ENCODE results near the gene RFX4.

DNA sequence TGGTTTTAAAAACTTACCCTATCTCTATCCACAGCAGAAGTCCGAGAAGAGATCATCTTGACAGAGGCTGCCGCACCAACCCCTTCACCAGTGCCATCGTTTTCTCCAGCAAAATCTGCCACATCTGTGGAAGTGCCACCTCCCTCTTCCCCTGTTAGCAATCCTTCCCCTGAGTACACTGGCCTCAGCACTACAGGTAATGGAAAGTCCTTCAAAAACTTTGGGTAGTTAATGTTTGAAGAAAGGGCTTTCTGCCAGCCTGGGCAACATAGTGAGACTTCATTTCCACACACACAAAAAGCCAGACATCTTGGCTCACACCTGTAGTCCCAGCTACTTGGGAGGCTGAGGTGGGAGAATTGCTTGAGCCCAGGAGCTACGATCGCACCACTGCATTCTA is 150.1 kb downstream of the RFX4 start:
- TF ChIP-seq CTCF (CRISPR knock-in tag; IDR thresholded peaks at IDR 0.05) = no peak
- TF ChIP-seq ZSCAN29 (CRISPR knock-in tag; conservative IDR thresholded peaks at IDR 0.05) = no peak
- TF ChIP-seq ZFX (CRISPR knock-in tag; IDR thresholded peaks at IDR 0.05; ENCODE audit: low read depth) = no peak
- TF ChIP-seq SUZ12 (IDR thresholded peaks at IDR 0.05; ENCODE audit: low read depth, low read length) = no peak
- no peak for TF ChIP-seq POLR2A (IDR thresholded peaks at IDR 0.05; ENCODE audit: insufficient read depth in 1 of 2, low read depth in 2 of 2, low read length in 2 of 2)
